Measurements from ENCODE around the gene NDUFB2.
A peak's percentile ranks its signal among the peaks of the same experiment; 100 is the strongest.
"Not testable (repeated sequence)": the region's sequence is repeated elsewhere in the genome, so short reads cannot be mapped to it uniquely, and the experiment has no call there.

Gene NDUFB2

GRCh38 chr7:140696680-140697446, at the start of gene NDUFB2:
TSS of gene NDUFB2 (plus strand) at chr7:140696708. CDS start at chr7:140696745, 37 bp downstream.
- peak; percentile 70 for DNase-seq

- peak; percentile 26 for DNase-seq
Measured at GRCh38 chr7:140646931-140647647, 49.4 kb upstream of the NDUFB2 start.

- no peak for DNase-seq
Measured at GRCh38 chr7:140649556-140650205, 46.8 kb upstream of the NDUFB2 start.

- DNase-seq: no peak
Measured at GRCh38 chr7:140650367-140650766, 46.1 kb upstream of the NDUFB2 start.

GRCh38 chr7:140653319-140654108, 43.0 kb upstream of the NDUFB2 start:
- peak; percentile 42 for DNase-seq

GRCh38 chr7:140654109-140654387, 42.5 kb upstream of the NDUFB2 start:
- DNase-seq: no peak

- DNase-seq: no peak
Measured at GRCh38 chr7:140654661-140655060, 41.8 kb upstream of the NDUFB2 start.

- DNase-seq: no peak
Measured at GRCh38 chr7:140655511-140656408, 40.7 kb upstream of the NDUFB2 start.

- peak; percentile 36 for DNase-seq
Measured at GRCh38 chr7:140656548-140657515, 39.7 kb upstream of the NDUFB2 start.

GRCh38 chr7:140657891-140658290, 38.6 kb upstream of the NDUFB2 start:
- no peak for DNase-seq

- DNase-seq: no peak
Measured at GRCh38 chr7:140659856-140660255, 36.7 kb upstream of the NDUFB2 start.

GRCh38 chr7:140661124-140661523, 35.4 kb upstream of the NDUFB2 start:
- no peak for DNase-seq

- not testable (repeated sequence) for DNase-seq
Measured at GRCh38 chr7:140662938-140663337, 33.6 kb upstream of the NDUFB2 start.

GRCh38 chr7:140667476-140667875, 29.0 kb upstream of the NDUFB2 start:
- DNase-seq: no peak

- no peak for DNase-seq
Measured at GRCh38 chr7:140668641-140669040, 27.9 kb upstream of the NDUFB2 start.

GRCh38 chr7:140669352-140669751, 27.2 kb upstream of the NDUFB2 start:
- DNase-seq: no peak

GRCh38 chr7:140669862-140670261, 26.6 kb upstream of the NDUFB2 start:
- not testable (repeated sequence) for DNase-seq

- no peak for DNase-seq
Measured at GRCh38 chr7:140670343-140670935, 26.1 kb upstream of the NDUFB2 start.

- no peak for DNase-seq
Measured at GRCh38 chr7:140671966-140672365, 24.5 kb upstream of the NDUFB2 start.

- DNase-seq: peak; percentile 56
Measured at GRCh38 chr7:140672382-140673062, 24.0 kb upstream of the NDUFB2 start, which contains the start of gene ADCK2. TSS of gene ADCK2 (plus strand) at chr7:140672945. CDS start at chr7:140673331, 386 bp downstream.

All from stimulated activated CD4-positive, alpha-beta T cell treated with anti-CD3 and anti-CD28 coated beads, Interleukin-4, amount 100 ng/mL, for 24 hours (primary cell).